Measurements from ENCODE around the gene ARMC7. TPM values are rescaled to one million over a fixed set of nuclear protein-coding genes. Genes with fewer than 3 reads are reported as not detected.

The ARMC7 gene
- total and polyA plus RNA-seq, 10 of the 15 experiments (the other 5 are each of a cell fraction or from before 2014, with no cell fraction given), result 1.5 to 19.8 (median 6.3) TPM

GRCh38 chr17:75154195-75155106 lies 44.7 kb downstream of the ARMC7 start, which contains the start of gene JPT1 (continued):
- TF ChIP-seq BCL11A (IDR thresholded peaks at IDR 0.05; ENCODE audit: low read depth, low read length), result no peak
- 0 out of 2 replicates have a peak, but pooled peaks have one; percentile 68 for TF ChIP-seq CREB1 (IDR thresholded peaks at IDR 0.05; ENCODE audit: low read depth)
- TF ChIP-seq POLR2AphosphoS2 (IDR thresholded peaks at IDR 0.05; ENCODE audit: low read depth, low read length), result peak; percentile 99
- TF ChIP-seq POLR2AphosphoS5 (IDR thresholded peaks at IDR 0.05; ENCODE audit: low read length), result peak; percentile 100
- TF ChIP-seq ZNF622 (IDR thresholded peaks at IDR 0.05), result no peak
- TF ChIP-seq ZNF274 (IDR thresholded peaks at IDR 0.05; ENCODE audit: insufficient read depth, insufficient read length), result no peak
- no peak for TF ChIP-seq IRF4 (IDR thresholded peaks at IDR 0.05; ENCODE audit: low read depth, low read length)
- TF ChIP-seq NFYB (IDR thresholded peaks at IDR 0.05; ENCODE audit: insufficient read depth, low read depth, low read length), result peak; percentile 88
- peak; percentile 93 for TF ChIP-seq BACH1 (IDR thresholded peaks at IDR 0.05; ENCODE audit: borderline replicate concordance)
- peak; percentile 50 for TF ChIP-seq MXI1 (IDR thresholded peaks at IDR 0.05; ENCODE audit: low read depth, low read length)
- TF ChIP-seq STAT3 (IDR thresholded peaks at IDR 0.05; ENCODE audit: low read depth, low read length), result no peak
- peak in 1 of 2 experiments; percentile 59; a peak in 1 of 3 replicates for TF ChIP-seq EGR1 (IDR thresholded peaks at IDR 0.05; ENCODE audit: borderline replicate concordance in 1 of 2, low read depth in 2 of 2, low read length in 2 of 2)

- peak overlapping the region; percentile 95 for H2AFZ ChIP-seq (ENCODE audit: control insufficient read depth, low read depth, low read length)
Observed at GRCh38 chr17:75155191-75155601, 45.4 kb downstream of the ARMC7 start.

More at GRCh38 chr17:75155191-75155601, 45.4 kb downstream of the ARMC7 start:
- peaks cover 6% of the 10 kb centered on the region for H3K4me1 ChIP-seq (ENCODE audit: control insufficient read depth, insufficient read depth, low read length)
- WGBS (ENCODE audit: insufficient coverage, insufficient replicate concordance, low lambda C conversion rate, missing lambda C conversion rate), result 96% methylated on average over 3 of the region's 3 CpGs
- ChIA-PET RAD21 (ENCODE audit: unreplicated experiment) (no interaction called here), CTCF (interaction anchor here (0.9 to 1.4 kb wide), 5 partner anchors 15 to 47 kb away, joined by 3 to 9 read pairs (median 4); no protein-coding TSS in a partner anchor), POLR2A (interaction anchor here (0.6 to 1.1 kb wide), 9 partner anchors 16 to 185 kb away, joined by 3 to 6 read pairs (median 4); no protein-coding TSS in a partner anchor), SMC1A (ENCODE audit: uncharacterized antibody, unreplicated experiment) (interaction anchor here (0.7 to 1.5 kb wide), 4 partner anchors 15 to 150 kb away, joined by 3 to 8 read pairs (median 4); no protein-coding TSS in a partner anchor)
- H3K4me3 ChIP-seq, result no peak overlapping the region
- ATAC-seq, result no peak
- H3K36me3 ChIP-seq (ENCODE audit: control insufficient read depth in 2 of 2, insufficient read depth in 2 of 2, low read length in 1 of 2), result no peaks in the 10 kb centered on the region
- H4K20me1 ChIP-seq (ENCODE audit: control insufficient read depth, insufficient read depth), result no peaks in the 10 kb centered on the region
- no peak for FAIRE-seq
- H3K79me2 ChIP-seq (ENCODE audit: control insufficient read depth, insufficient read depth, low read length), result peaks cover 41% of the 10 kb centered on the region
- intact Hi-C loops (cut with micrococcal nuclease; ENCODE audit: unreplicated experiment) (no loop called here), in situ Hi-C loops (cut with MboI) (no loop called here)
- H3K27me3 ChIP-seq (replicated peaks in 1 of 2; ENCODE audit: control insufficient read depth in 2 of 2, insufficient read depth in 2 of 2, low read length in 1 of 2), result no peaks in the 10 kb centered on the region
- no peak for DNase-seq (ENCODE audit: low read depth, low spot score)
- H3K9ac ChIP-seq (ENCODE audit: control insufficient read depth, insufficient read depth, low read length), result 0 out of 2 replicates have a peak overlapping the region, but pooled peaks have one; percentile 41
- H3K4me2 ChIP-seq (ENCODE audit: control insufficient read depth, insufficient read depth), result peak overlapping the region; percentile 91
- no peak for TF ChIP-seq POLR2A (IDR thresholded peaks at IDR 0.05; ENCODE audit: low read depth, low read length)
- TF ChIP-seq CBX5 (IDR thresholded peaks at IDR 0.05; ENCODE audit: low read depth), result no peak
- no peak for TF ChIP-seq BRCA1 (IDR thresholded peaks at IDR 0.05; ENCODE audit: low read depth, low read length)
- TF ChIP-seq ZNF622 (IDR thresholded peaks at IDR 0.05), result no peak
- TF ChIP-seq FOXK2 (IDR thresholded peaks at IDR 0.05), result no peak
- no peak for TF ChIP-seq ZNF687 (IDR thresholded peaks at IDR 0.05)
- TF ChIP-seq TBL1XR1 (IDR thresholded peaks at IDR 0.05; ENCODE audit: low read depth, low read length), result no peak
- TF ChIP-seq NR2C1 (IDR thresholded peaks at IDR 0.05), result no peak
- no peak for TF ChIP-seq NRF1 (conservative IDR thresholded peaks at IDR 0.05; ENCODE audit: low read depth, low read length)
- no peak for TF ChIP-seq ESRRA (IDR thresholded peaks at IDR 0.05; ENCODE audit: low read length)
- no peaks in the 10 kb centered on the region for H3K9me3 ChIP-seq (replicated peaks; ENCODE audit: control insufficient read depth, insufficient read depth, low read length)
- H3K27ac ChIP-seq (ENCODE audit: control insufficient read depth, insufficient read depth), result peak overlapping the region; percentile 62
- no TSS peak for BruUV-seq (replicated peaks)

All from GM12878 (cell line).